Keratinocyte (primary cell): ENCODE results near the gene TNS3. TPM values are rescaled to one million over a fixed set of nuclear protein-coding genes. Genes with fewer than 3 reads are reported as not detected.

Source experiments
- DNase-seq: peaks from one replicate; pipeline ENCODE4 v3.0.0-alpha.2; 2011; ENCODE audit warnings: low read depth, missing footprints, low spot score
- FAIRE-seq: peaks from 2 replicates; lab custom pipeline; 2011; peaks lifted over from hg19 to GRCh38; lab: Jason Lieb, UNC
- H2AFZ ChIP-seq: 2 replicates; pipeline ENCODE4 v1.6.0; 2012; ENCODE audit warnings: low read length, control low read depth, inconsistent platforms; ENCODE audit not compliant: control insufficient read depth
- H3K27ac ChIP-seq: 2 replicates; pipeline ENCODE4 v1.5.1; 2011; ENCODE audit warnings: low read length; ENCODE audit not compliant: control insufficient read depth, insufficient read depth
- H3K27me3 ChIP-seq: 3 replicates; pipeline ENCODE4 v1.6.0; 2011; ENCODE audit warnings: low read length; ENCODE audit not compliant: control insufficient read depth, insufficient read depth; ENCODE audit errors: extremely low read depth
- H3K36me3 ChIP-seq, 2 experiments: 2 replicates in 1 of 2; 3 replicates in 1 of 2; pipeline ENCODE4 v1.5.1; 2011; ENCODE audit warnings: low read length in 2 of 2, mild to moderate bottlenecking in 1 of 2; ENCODE audit not compliant: control insufficient read depth in 2 of 2, insufficient read depth in 2 of 2; ENCODE audit errors: extremely low read depth in 1 of 2
- H3K4me1 ChIP-seq: 3 replicates; pipeline ENCODE4 v1.5.1; 2011; ENCODE audit warnings: low read length; ENCODE audit not compliant: control insufficient read depth, insufficient read depth; ENCODE audit errors: extremely low read depth
- H3K4me2 ChIP-seq: 3 replicates; pipeline ENCODE4 v1.6.0; 2011; ENCODE audit warnings: low read depth, low read length; ENCODE audit not compliant: control insufficient read depth, insufficient read depth; ENCODE audit errors: extremely low read depth
- H3K4me3 ChIP-seq, 3 experiments: fragments of 200-600 bp in 1 of 3; sonication (generic) in 1 of 3; 2 replicates in 2 of 3; 3 replicates in 1 of 3; pipeline ENCODE4 v1.5.1; 2011 to 2016; ENCODE audit warnings: low read length in 3 of 3, mild to moderate bottlenecking in 3 of 3, control low read depth in 2 of 3, inconsistent platforms in 1 of 3, low read depth in 1 of 3, mixed read lengths in 1 of 3, mixed run types in 1 of 3, moderate library complexity in 1 of 3; ENCODE audit not compliant: control insufficient read depth in 2 of 3, insufficient read depth in 2 of 3; ENCODE audit errors: extremely low read depth in 1 of 3
- H3K79me2 ChIP-seq: 2 replicates; pipeline ENCODE4 v1.6.0; 2012; ENCODE audit warnings: low read length; ENCODE audit not compliant: control insufficient read depth, insufficient read depth
- H3K9ac ChIP-seq: 3 replicates; pipeline ENCODE4 v1.6.0; 2011; ENCODE audit warnings: low read length; ENCODE audit not compliant: control insufficient read depth, insufficient read depth; ENCODE audit errors: extremely low read depth
- H3K9me1 ChIP-seq: 3 replicates; pipeline ENCODE4 v1.6.0; 2011; ENCODE audit warnings: low read length; ENCODE audit not compliant: control insufficient read depth, insufficient read depth; ENCODE audit errors: extremely low read depth
- H3K9me3 ChIP-seq: 2 replicates; pipeline ENCODE4 v1.5.1; 2012; ENCODE audit warnings: low read depth, low read length; ENCODE audit not compliant: control insufficient read depth
- H4K20me1 ChIP-seq: 3 replicates; pipeline ENCODE4 v1.6.0; 2011; ENCODE audit warnings: low read length; ENCODE audit not compliant: control insufficient read depth, insufficient read depth; ENCODE audit errors: extremely low read depth
- EZH2 ChIP-seq: IDR thresholded peaks from one replicate; pipeline ENCODE4 v1.6.1; 2012; ENCODE audit warnings: inconsistent platforms, mild to moderate bottlenecking, low read length, moderate library complexity
- dilution Hi-C: fragments of 300-500 bp; cut with MboI; formaldehyde crosslinking; loops from one replicate; pipeline ENCODE4 v1.7.0; 2020; ENCODE audit warnings: low sequenced_read_pairs; ENCODE audit not compliant: extremely low pct_ligation_motif_present
- polyA plus RNA-seq, 5 experiments: library from polyadenylated mRNA; depleted of rRNA in 3 of 5; stranded (reverse) in 3 of 5; stranded (forward) in 1 of 5; unstranded in 1 of 5; fragments of >200 nt; gene quantifications; 1 replicate in 1 of 5; 2 replicates in 3 of 5; 3 replicates in 1 of 5; pipeline versions ENCODE4 v1.2.1 to v1.2.3, GENCODE V29; 2011 to 2012; ENCODE audit warnings: missing spikeins in 2 of 5, low read depth in 1 of 5, low replicate concordance in 1 of 5
- TF ChIP-seq, protein P1 (sequence below), 3 experiments: IDR thresholded peaks in 1 of 3; conservative IDR thresholded peaks in 1 of 3; optimal IDR thresholded peaks in 1 of 3; 2 replicates in 2 of 3; 3 replicates in 1 of 3; pipeline versions ENCODE3 to v1.5.1; 2011; ENCODE audit warnings: low read length in 3 of 3, mild to moderate bottlenecking in 3 of 3, moderate library complexity in 2 of 3, control low read depth in 1 of 3, inconsistent platforms in 1 of 3; ENCODE audit not compliant: insufficient read depth in 2 of 3; ENCODE audit errors: extremely low read depth in 1 of 3

Gene TNS3
- polyA plus RNA-seq, 1 donor (not counting 4 experiments of a cell fraction or from before 2014, with no cell fraction given) = 3.9 TPM

DNA sequence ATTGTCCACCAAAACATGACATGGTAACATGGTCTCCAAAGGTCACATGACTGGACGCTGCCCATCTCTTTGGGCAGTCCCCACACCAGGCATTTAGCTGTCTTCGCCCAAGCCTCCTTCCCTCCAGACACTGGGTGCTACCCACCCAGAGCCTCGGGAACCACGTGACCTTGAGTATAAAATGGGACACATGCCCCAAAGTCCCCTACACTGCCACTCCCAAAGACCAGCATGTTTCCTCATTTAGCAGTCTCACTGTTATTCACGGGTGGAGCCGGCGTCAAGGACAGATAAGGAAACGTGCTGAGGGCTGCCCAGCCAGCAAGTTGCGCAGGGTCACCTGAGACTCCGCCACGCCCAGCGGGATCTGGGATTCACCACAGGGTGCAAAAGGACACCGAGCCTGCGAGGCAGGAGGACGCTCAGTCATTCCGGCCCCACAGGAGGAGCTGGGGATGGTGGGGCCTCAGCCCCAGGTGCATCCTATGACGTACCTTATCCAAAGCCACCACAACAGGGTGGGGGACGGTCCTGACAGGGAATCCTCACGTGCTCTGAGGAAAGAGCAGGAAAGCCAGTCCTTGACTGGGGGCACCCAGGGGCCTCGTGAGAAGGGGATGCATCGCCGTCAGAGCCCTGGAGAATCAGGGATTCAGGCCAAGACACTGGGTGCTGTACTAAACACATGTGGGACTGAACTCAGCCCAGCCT, 226.9 kb downstream of the TNS3 start:
- Histone ChIP-seq H3K27ac (no peak overlapping the region), H3K4me1 (peaks cover 3% of the 10 kb centered on the region), H3K9me1 (no peaks in the 10 kb centered on the region), H2AFZ (no peak overlapping the region), H3K9me3 (no peaks in the 10 kb centered on the region), H3K36me3 (no peaks in the 10 kb centered on the region), H3K4me2 (no peak overlapping the region), H3K79me2 (no peaks in the 10 kb centered on the region), H4K20me1 (no peaks in the 10 kb centered on the region), H3K27me3 (peaks cover 22% of the 10 kb centered on the region), H3K4me3 (no peak overlapping the region), H3K9ac (no peak overlapping the region)
- FAIRE-seq (no peak), DNase-seq (no peak)
- dilution Hi-C loops = no loop called here
- no peak for TF ChIP-seq EZH2
- TF ChIP-seq, protein P1, sequence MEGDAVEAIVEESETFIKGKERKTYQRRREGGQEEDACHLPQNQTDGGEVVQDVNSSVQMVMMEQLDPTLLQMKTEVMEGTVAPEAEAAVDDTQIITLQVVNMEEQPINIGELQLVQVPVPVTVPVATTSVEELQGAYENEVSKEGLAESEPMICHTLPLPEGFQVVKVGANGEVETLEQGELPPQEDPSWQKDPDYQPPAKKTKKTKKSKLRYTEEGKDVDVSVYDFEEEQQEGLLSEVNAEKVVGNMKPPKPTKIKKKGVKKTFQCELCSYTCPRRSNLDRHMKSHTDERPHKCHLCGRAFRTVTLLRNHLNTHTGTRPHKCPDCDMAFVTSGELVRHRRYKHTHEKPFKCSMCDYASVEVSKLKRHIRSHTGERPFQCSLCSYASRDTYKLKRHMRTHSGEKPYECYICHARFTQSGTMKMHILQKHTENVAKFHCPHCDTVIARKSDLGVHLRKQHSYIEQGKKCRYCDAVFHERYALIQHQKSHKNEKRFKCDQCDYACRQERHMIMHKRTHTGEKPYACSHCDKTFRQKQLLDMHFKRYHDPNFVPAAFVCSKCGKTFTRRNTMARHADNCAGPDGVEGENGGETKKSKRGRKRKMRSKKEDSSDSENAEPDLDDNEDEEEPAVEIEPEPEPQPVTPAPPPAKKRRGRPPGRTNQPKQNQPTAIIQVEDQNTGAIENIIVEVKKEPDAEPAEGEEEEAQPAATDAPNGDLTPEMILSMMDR (optimal IDR thresholded peaks at IDR 0.05 in 1 of 3, IDR thresholded peaks at IDR 0.05 in 1 of 3, conservative IDR thresholded peaks at IDR 0.05 in 1 of 3; ENCODE audit: extremely low read depth in 1 of 3, insufficient read depth in 2 of 3, low read length in 3 of 3) = no peak

DNA sequence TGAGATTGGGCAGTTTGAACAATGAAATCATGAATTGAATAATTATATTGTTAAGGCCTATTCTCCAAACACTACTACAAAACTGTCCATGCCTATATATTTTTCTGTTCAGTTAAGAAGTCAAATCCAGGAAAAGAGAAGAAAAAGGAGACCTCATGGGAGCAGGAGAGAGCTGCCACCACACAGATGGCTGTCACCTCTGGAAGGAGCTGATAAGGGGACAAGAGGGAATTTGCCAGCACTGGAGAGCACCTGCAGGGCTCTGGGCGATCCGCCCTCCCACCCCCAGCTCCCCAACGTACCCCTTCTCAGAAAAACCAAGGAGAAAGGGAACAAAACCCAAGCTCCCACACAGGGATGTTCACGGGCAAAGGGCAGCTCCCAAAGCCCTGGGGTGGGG, 227.8 kb downstream of the TNS3 start:
- dilution Hi-C loops = no loop called here
- no peaks in the 10 kb centered on the region for H3K9me1 ChIP-seq
- no peak for FAIRE-seq
- TF ChIP-seq, protein P1 (optimal IDR thresholded peaks at IDR 0.05 in 1 of 3, IDR thresholded peaks at IDR 0.05 in 1 of 3, conservative IDR thresholded peaks at IDR 0.05 in 1 of 3; ENCODE audit: extremely low read depth in 1 of 3, insufficient read depth in 2 of 3, low read length in 3 of 3) = no peak
- TF ChIP-seq EZH2 = no peak
- peaks cover 3% of the 10 kb centered on the region for H3K4me1 ChIP-seq
- no peak for DNase-seq
- H3K4me2 ChIP-seq = no peak overlapping the region
- no peak overlapping the region for H3K4me3 ChIP-seq
- H3K36me3 ChIP-seq = no peaks in the 10 kb centered on the region
- H3K27me3 ChIP-seq = peaks cover 22% of the 10 kb centered on the region
- no peak overlapping the region for H3K27ac ChIP-seq
- no peaks in the 10 kb centered on the region for H3K9me3 ChIP-seq
- H4K20me1 ChIP-seq = no peaks in the 10 kb centered on the region
- no peak overlapping the region for H2AFZ ChIP-seq
- no peaks in the 10 kb centered on the region for H3K79me2 ChIP-seq
- no peak overlapping the region for H3K9ac ChIP-seq
